ENCODE measurements around the gene CTNNBL1. TPM values are rescaled to one million over a fixed set of nuclear protein-coding genes. Genes with fewer than 3 reads are reported as not detected.

CTNNBL1 gene
- total RNA-seq, 4 donors from 2014 or later: 40.4 to 54.3 (median 44.7) TPM

- H3K9me3 ChIP-seq: no peaks in the 10 kb centered on the region
- H3K36me3 ChIP-seq: peaks cover 12 to 75% (median 34%) of the 10 kb centered on the region in 4 donors
- intact Hi-C loops (cut with DNase I): no loop called here
- H3K4me3 ChIP-seq: no peak overlapping the region
- WGBS: 91% methylated on average over 5 of the region's 5 CpGs
- H3K4me1 ChIP-seq: no peaks in the 10 kb centered on the region
- DNase-seq (ENCODE audit: extremely low spot score): no peak
- H3K27me3 ChIP-seq: no peaks in the 10 kb centered on the region
- no peak overlapping the region for H3K27ac ChIP-seq (replicated peaks in 1 of 4)
- TF ChIP-seq EP300 (IDR thresholded peaks at IDR 0.05) (no peak), POLR2A (IDR thresholded peaks at IDR 0.05; ENCODE audit: low read depth) (no peak), POLR2AphosphoS5 (IDR thresholded peaks at IDR 0.05) (no peak)
These were observed 113.8 kb downstream of the CTNNBL1 start for GRCh38 chr20:37807471-37808232.

GRCh38 chr20:37808233-37809070 lies 114.6 kb downstream of the CTNNBL1 start:
- H3K9me3 ChIP-seq: no peaks in the 10 kb centered on the region
- H3K4me3 ChIP-seq: no peak overlapping the region
- H3K27me3 ChIP-seq: no peaks in the 10 kb centered on the region
- H3K4me1 ChIP-seq: no peaks in the 10 kb centered on the region
- 72% methylated on average over 7 of the region's 7 CpGs for WGBS
- H3K27ac ChIP-seq (replicated peaks in 1 of 4): no peak overlapping the region
- H3K36me3 ChIP-seq: peaks cover 5 to 69% (median 26%) of the 10 kb centered on the region in 4 donors
- intact Hi-C loops (cut with DNase I): no loop called here
- DNase-seq (ENCODE audit: extremely low spot score): peak; percentile 45
- no peak for TF ChIP-seq CTCF (IDR thresholded peaks at IDR 0.05)
- no peak for TF ChIP-seq EP300 (IDR thresholded peaks at IDR 0.05)
- TF ChIP-seq POLR2A (IDR thresholded peaks at IDR 0.05; ENCODE audit: low read depth): no peak
- TF ChIP-seq POLR2AphosphoS5 (IDR thresholded peaks at IDR 0.05): no peak

GRCh38 chr20:37810027-37810426 lies 116.2 kb downstream of the CTNNBL1 start:
- H3K36me3 ChIP-seq: peaks cover 0 to 53% (median 11%) of the 10 kb centered on the region in 4 donors
- 94% methylated on average over 4 of the region's 4 CpGs for WGBS
- H3K27me3 ChIP-seq: no peaks in the 10 kb centered on the region
- intact Hi-C loops (cut with DNase I): no loop called here
- DNase-seq (ENCODE audit: extremely low spot score): no peak
- no peaks in the 10 kb centered on the region for H3K4me1 ChIP-seq
- no peak overlapping the region for H3K4me3 ChIP-seq
- no peaks in the 10 kb centered on the region for H3K9me3 ChIP-seq
- no peak overlapping the region for H3K27ac ChIP-seq (replicated peaks in 1 of 4)
- TF ChIP-seq CTCF (IDR thresholded peaks at IDR 0.05): no peak
- no peak for TF ChIP-seq POLR2A (IDR thresholded peaks at IDR 0.05; ENCODE audit: low read depth)
- no peak for TF ChIP-seq EP300 (IDR thresholded peaks at IDR 0.05)
- no peak for TF ChIP-seq POLR2AphosphoS5 (IDR thresholded peaks at IDR 0.05)

- no peak for TF ChIP-seq EP300 (IDR thresholded peaks at IDR 0.05)
- TF ChIP-seq POLR2AphosphoS5 (IDR thresholded peaks at IDR 0.05): no peak
- no peak for TF ChIP-seq CTCF (IDR thresholded peaks at IDR 0.05)
- TF ChIP-seq POLR2A (IDR thresholded peaks at IDR 0.05; ENCODE audit: low read depth): no peak
- DNase-seq (ENCODE audit: extremely low spot score): no peak
- no peak overlapping the region for H3K27ac ChIP-seq (replicated peaks in 1 of 4)
- H3K9me3 ChIP-seq: no peaks in the 10 kb centered on the region
- H3K27me3 ChIP-seq: no peaks in the 10 kb centered on the region
- 92% methylated on average over 2 of the region's 2 CpGs for WGBS
- intact Hi-C loops (cut with DNase I): no loop called here
- H3K36me3 ChIP-seq: peaks cover 0 to 16% (median 3%) of the 10 kb centered on the region in 4 donors
- H3K4me3 ChIP-seq: no peak overlapping the region
- no peaks in the 10 kb centered on the region for H3K4me1 ChIP-seq
These were observed 122.2 kb downstream of the CTNNBL1 start for GRCh38 chr20:37816003-37816402.

GRCh38 chr20:37816726-37817125 lies 122.9 kb downstream of the CTNNBL1 start:
- WGBS: 85% methylated on average over 2 of the region's 2 CpGs
- DNase-seq (ENCODE audit: extremely low spot score): no peak
- Histone ChIP-seq H3K9me3 (no peaks in the 10 kb centered on the region), H3K4me3 (no peak overlapping the region), H3K27ac (replicated peaks in 1 of 4) (no peak overlapping the region), H3K27me3 (no peaks in the 10 kb centered on the region), H3K36me3 (peaks cover 0 to 13% (median 1%) of the 10 kb centered on the region in 4 donors), H3K4me1 (peaks cover 0 to 4% (median 3%) of the 10 kb centered on the region in 4 donors)
- TF ChIP-seq POLR2AphosphoS5 (IDR thresholded peaks at IDR 0.05): no peak
- no peak for TF ChIP-seq CTCF (IDR thresholded peaks at IDR 0.05)
- no peak for TF ChIP-seq POLR2A (IDR thresholded peaks at IDR 0.05; ENCODE audit: low read depth)
- TF ChIP-seq EP300 (IDR thresholded peaks at IDR 0.05): no peak
- intact Hi-C loops (cut with DNase I): no loop called here

All from esophagus muscularis mucosa (tissue), 4 donors.